ENCODE data around the gene QSER1. TPM values are rescaled to one million over a fixed set of nuclear protein-coding genes. Genes with fewer than 3 reads are reported as not detected.

The QSER1 gene
- total and polyA plus RNA-seq, 4 donors: 2.4 to 12.6 (median 7.1) TPM

- DNase-seq (ENCODE audit: low spot score): no peak
- 80% methylated on average over 1 of the region's 1 CpG for WGBS
- Histone ChIP-seq H3K36me3 (ENCODE audit: control insufficient read depth in 4 of 4, insufficient read depth in 3 of 4, low read depth in 1 of 4, low read length in 3 of 4) (no peaks in the 10 kb centered on the region), H3K27ac (ENCODE audit: low read depth in 1 of 2, low read length in 2 of 2) (no peak overlapping the region), H3K9ac (ENCODE audit: low read depth in 1 of 2, low read length in 2 of 2) (no peak overlapping the region), H3K4me1 (ENCODE audit: control insufficient read depth in 4 of 4, insufficient read depth in 4 of 4, low read length in 3 of 4) (peaks cover 0 to 4% (median 0%) of the 10 kb centered on the region in 4 donors), H3K4me3 (ENCODE audit: low read depth in 1 of 3, low read length in 3 of 3) (no peak overlapping the region), H3K27me3 (ENCODE audit: control insufficient read depth in 4 of 4, insufficient read depth in 4 of 4, low read length in 3 of 4) (no peaks in the 10 kb centered on the region), H3K9me3 (ENCODE audit: control insufficient read depth in 4 of 4, low read length in 3 of 4) (no peaks in the 10 kb centered on the region)
- TF ChIP-seq CTCF (IDR thresholded peaks at IDR 0.05; ENCODE audit: low read depth, low read length, missing input control) (no peak), YY1 (IDR thresholded peaks at IDR 0.05) (no peak), NR2F2 (IDR thresholded peaks at IDR 0.05) (no peak), EGR1 (IDR thresholded peaks at IDR 0.05; ENCODE audit: low read depth in 2 of 2) (no peak), HNF4G (IDR thresholded peaks at IDR 0.05) (no peak), SP1 (IDR thresholded peaks at IDR 0.05) (no peak), JUND (IDR thresholded peaks at IDR 0.05) (no peak), HNF4A (conservative IDR thresholded peaks at IDR 0.05) (no peak), ATF3 (IDR thresholded peaks at IDR 0.05) (no peak), REST (IDR thresholded peaks at IDR 0.05) (no peak), FOXA1 (IDR thresholded peaks at IDR 0.05) (no peak), GABPA (IDR thresholded peaks at IDR 0.05 in 1 of 2, conservative IDR thresholded peaks at IDR 0.05 in 1 of 2) (no peak)
Measured at GRCh38 chr11:32921204-32921603, 28.6 kb downstream of the QSER1 start.

- 97% methylated on average over 1 of the region's 1 CpG for WGBS
- DNase-seq (ENCODE audit: low spot score): no peak
- Histone ChIP-seq H3K9me3 (ENCODE audit: control insufficient read depth in 4 of 4, low read length in 3 of 4) (no peaks in the 10 kb centered on the region), H3K27ac (ENCODE audit: low read depth in 1 of 2, low read length in 2 of 2) (no peak overlapping the region), H3K27me3 (ENCODE audit: control insufficient read depth in 4 of 4, insufficient read depth in 4 of 4, low read length in 3 of 4) (no peaks in the 10 kb centered on the region), H3K9ac (ENCODE audit: low read depth in 1 of 2, low read length in 2 of 2) (no peak overlapping the region), H3K4me3 (ENCODE audit: low read depth in 1 of 3, low read length in 3 of 3) (no peak overlapping the region), H3K36me3 (ENCODE audit: control insufficient read depth in 4 of 4, insufficient read depth in 3 of 4, low read depth in 1 of 4, low read length in 3 of 4) (peaks cover 4 to 28% (median 18%) of the 10 kb centered on the region in 4 donors), H3K4me1 (ENCODE audit: control insufficient read depth in 4 of 4, insufficient read depth in 4 of 4, low read length in 3 of 4) (no peaks in the 10 kb centered on the region)
- no peak for TF ChIP-seq SP1 (IDR thresholded peaks at IDR 0.05)
- TF ChIP-seq JUND (IDR thresholded peaks at IDR 0.05): no peak
- TF ChIP-seq HNF4G (IDR thresholded peaks at IDR 0.05): no peak
- no peak for TF ChIP-seq NR2F2 (IDR thresholded peaks at IDR 0.05)
Measured at GRCh38 chr11:32931606-32932005, 39.0 kb downstream of the QSER1 start.

GRCh38 chr11:32932196-32932595 is 39.6 kb downstream of the QSER1 start:
- no peak overlapping the region for H3K9ac ChIP-seq (ENCODE audit: low read depth in 1 of 2, low read length in 2 of 2)
- no peak for DNase-seq (ENCODE audit: low spot score)
- H3K27ac ChIP-seq (ENCODE audit: low read depth in 1 of 2, low read length in 2 of 2): no peak overlapping the region
- H3K4me3 ChIP-seq (ENCODE audit: low read depth in 1 of 3, low read length in 3 of 3): no peak overlapping the region
- H3K27me3 ChIP-seq (ENCODE audit: control insufficient read depth in 4 of 4, insufficient read depth in 4 of 4, low read length in 3 of 4): no peaks in the 10 kb centered on the region
- H3K36me3 ChIP-seq (ENCODE audit: control insufficient read depth in 4 of 4, insufficient read depth in 3 of 4, low read depth in 1 of 4, low read length in 3 of 4): peaks cover 4 to 28% (median 18%) of the 10 kb centered on the region in 4 donors
- WGBS: 96% methylated on average over 3 of the region's 3 CpGs
- no peaks in the 10 kb centered on the region for H3K9me3 ChIP-seq (ENCODE audit: control insufficient read depth in 4 of 4, low read length in 3 of 4)
- no peaks in the 10 kb centered on the region for H3K4me1 ChIP-seq (ENCODE audit: control insufficient read depth in 4 of 4, insufficient read depth in 4 of 4, low read length in 3 of 4)
- TF ChIP-seq ZBTB33 (IDR thresholded peaks at IDR 0.05): no peak
- TF ChIP-seq NR2F2 (IDR thresholded peaks at IDR 0.05): no peak
- TF ChIP-seq YY1 (IDR thresholded peaks at IDR 0.05): no peak
- no peak for TF ChIP-seq FOXA2 (IDR thresholded peaks at IDR 0.05)
- no peak for TF ChIP-seq GABPA (IDR thresholded peaks at IDR 0.05 in 1 of 2, conservative IDR thresholded peaks at IDR 0.05 in 1 of 2)
- no peak for TF ChIP-seq MAX (IDR thresholded peaks at IDR 0.05)
- no peak for TF ChIP-seq HNF4G (IDR thresholded peaks at IDR 0.05)
- TF ChIP-seq JUND (IDR thresholded peaks at IDR 0.05): no peak
- no peak for TF ChIP-seq REST (IDR thresholded peaks at IDR 0.05)
- TF ChIP-seq TAF1 (conservative IDR thresholded peaks at IDR 0.05): no peak
- no peak for TF ChIP-seq FOXA1 (IDR thresholded peaks at IDR 0.05)
- no peak for TF ChIP-seq EGR1 (IDR thresholded peaks at IDR 0.05; ENCODE audit: low read depth in 2 of 2)

Measured in liver (tissue), 9 donors.